ENCODE data around the gene ARHGAP4.
A peak's percentile ranks its signal among the peaks of the same experiment; 100 is the strongest.

The ARHGAP4 gene

DNA sequence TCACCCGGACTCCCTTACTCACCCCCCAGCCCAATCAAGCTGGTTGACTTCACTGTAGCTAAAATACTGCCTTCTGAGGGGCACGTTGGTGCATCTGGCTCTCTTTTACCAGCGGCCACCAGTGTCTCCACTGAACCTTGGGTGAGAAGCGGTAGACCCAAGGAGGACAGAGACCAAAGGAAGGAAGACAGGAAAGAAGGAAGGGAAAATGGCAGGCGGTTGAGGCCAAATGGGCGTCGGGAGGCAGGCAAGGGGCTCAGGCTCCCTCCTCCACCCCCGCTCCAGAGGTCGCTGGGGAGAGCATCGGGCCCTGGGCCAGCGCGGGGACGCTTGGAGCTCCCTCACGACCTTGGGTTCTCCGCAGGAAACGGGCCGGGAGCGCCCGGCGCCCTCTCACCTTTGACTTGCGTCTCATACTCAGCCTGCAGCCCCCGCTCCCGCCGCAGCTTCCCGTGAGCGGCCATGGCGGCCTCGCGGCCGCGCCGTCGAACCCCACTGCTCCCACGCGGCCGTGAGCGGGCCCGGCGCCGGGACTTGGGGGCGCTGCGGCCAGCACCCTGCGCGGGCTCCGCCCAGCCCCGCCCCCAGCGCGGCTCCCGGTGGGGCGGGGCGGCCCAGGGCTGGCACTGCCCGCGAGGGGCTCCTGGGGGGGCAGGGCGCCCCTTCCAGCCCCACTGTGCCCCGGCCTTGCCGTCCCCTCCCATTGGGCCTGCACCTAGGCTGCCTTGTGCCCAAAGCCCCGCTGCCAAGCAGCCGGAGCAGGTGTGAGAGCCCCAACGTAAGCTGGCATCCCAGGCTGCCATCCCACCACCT lies at the start of gene ARHGAP4:
Gene ARHGAP4, minus strand, starts transcription at position 526 of the 813 bp plus-strand sequence. Its CDS starts 62 bp downstream, at position 464.
- DNase-seq (ENCODE audit: low spot score), result no peak

DNA sequence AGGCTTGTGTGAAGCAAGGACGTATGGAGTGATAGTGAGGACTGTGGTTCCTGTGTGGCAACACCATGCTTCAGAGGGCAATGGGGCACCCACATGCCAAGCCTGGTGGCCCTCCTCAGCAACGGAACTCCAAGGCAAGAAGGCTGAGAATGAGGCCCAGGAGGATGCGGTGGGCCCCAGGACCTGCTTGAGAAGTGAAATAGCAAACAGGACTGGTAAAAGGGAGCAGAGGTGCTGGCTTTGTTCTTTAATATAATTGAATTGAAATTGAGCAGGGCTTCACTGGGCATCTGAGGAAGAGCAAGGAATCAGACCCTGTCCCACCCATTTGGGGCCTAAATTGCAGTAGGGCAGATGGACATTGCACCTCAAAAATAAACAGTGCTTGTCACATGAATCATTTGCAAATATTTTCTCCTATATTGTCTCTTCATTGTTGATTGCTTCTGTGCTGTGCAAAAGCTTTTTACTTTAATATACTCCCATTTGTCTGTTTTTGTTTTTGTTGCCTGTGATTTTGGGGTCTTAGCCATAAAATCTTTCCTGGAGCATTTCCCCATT lies 48.7 kb upstream of the ARHGAP4 start:
- DNase-seq (ENCODE audit: low spot score), result no peak

DNA sequence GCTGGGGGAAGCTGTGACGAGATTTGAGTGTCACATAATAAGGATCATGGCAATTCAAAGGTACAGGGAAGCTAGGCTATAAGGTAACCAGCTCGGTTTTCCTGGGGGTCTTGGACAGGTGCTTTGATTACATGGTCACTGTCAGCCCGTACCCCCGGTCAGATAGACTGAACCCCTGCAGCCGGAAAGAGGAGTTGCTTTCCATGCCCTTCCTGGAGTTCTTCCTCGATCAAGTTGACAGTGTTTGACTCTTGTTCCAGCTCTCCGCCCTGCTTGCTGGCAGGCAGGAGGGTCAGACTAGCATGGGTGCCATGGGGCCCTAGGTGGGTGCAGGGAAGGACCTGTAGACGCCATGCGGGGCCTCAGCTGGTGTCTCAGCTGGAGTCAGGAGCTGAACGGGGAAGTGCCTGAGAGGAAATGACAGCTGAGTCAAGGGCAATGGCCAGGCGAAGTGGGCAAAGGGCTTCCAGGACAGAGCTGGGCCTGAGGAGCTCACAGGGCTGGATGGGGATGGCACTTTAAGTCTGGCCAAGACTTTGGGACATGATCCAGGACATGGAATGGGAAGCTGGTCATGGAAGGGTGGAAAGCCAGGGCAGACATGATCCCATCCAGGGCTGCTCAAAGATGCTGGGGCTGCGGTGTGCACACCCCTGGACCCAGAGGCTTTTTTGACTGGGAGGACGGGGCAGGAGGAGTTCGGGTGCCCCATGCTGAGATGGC lies 48.1 kb upstream of the ARHGAP4 start:
- no peak for DNase-seq (ENCODE audit: low spot score)

- no peak for DNase-seq (ENCODE audit: low spot score)
These were observed 47.3 kb upstream of the ARHGAP4 start for GRCh38 chrX:153973127-153974002.

DNA sequence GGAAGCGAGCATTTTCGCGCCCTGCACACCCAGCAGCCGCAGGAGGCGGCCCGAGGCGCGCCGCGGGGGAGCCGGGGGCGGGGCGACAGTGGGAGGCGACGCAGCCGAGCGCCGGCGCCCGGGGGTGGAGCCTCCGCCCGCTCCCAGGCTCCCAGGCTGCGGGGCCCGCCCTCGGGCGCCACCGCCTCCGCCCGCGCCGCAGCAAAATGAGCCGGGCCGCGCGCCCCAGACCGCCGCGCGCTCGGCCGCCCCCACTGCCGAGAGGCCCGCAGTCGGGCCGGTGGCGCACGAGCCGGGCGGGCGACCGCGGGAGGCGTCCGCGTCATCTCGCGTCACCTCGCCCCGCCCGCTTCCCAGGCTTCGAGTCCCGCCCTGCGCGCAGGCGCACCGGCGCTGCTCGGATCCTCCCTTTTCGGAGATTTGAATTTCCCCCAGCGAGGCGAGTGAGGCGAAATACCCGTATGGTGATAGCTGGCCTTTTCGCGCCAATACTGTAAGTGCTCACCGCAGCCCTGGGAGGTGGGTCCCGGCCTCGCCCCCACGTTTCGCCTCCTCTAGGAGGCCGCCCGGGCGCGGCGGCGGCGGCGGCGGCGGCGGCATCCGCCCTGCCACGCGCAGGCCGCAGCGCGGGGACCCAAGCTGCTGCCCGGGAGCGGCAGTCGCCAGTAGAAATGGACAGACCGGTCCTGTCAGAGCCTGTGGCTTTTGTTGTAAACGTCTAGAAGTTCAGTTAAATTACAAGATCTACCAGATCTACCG lies 46.5 kb upstream of the ARHGAP4 start, which contains the start of gene TMEM187:
Gene TMEM187, plus strand, starts transcription at position 387 of the 759 bp plus-strand sequence. CDS start 9,309 bp downstream, outside the sequence.
- DNase-seq (ENCODE audit: low spot score), result peak; percentile 83

DNA sequence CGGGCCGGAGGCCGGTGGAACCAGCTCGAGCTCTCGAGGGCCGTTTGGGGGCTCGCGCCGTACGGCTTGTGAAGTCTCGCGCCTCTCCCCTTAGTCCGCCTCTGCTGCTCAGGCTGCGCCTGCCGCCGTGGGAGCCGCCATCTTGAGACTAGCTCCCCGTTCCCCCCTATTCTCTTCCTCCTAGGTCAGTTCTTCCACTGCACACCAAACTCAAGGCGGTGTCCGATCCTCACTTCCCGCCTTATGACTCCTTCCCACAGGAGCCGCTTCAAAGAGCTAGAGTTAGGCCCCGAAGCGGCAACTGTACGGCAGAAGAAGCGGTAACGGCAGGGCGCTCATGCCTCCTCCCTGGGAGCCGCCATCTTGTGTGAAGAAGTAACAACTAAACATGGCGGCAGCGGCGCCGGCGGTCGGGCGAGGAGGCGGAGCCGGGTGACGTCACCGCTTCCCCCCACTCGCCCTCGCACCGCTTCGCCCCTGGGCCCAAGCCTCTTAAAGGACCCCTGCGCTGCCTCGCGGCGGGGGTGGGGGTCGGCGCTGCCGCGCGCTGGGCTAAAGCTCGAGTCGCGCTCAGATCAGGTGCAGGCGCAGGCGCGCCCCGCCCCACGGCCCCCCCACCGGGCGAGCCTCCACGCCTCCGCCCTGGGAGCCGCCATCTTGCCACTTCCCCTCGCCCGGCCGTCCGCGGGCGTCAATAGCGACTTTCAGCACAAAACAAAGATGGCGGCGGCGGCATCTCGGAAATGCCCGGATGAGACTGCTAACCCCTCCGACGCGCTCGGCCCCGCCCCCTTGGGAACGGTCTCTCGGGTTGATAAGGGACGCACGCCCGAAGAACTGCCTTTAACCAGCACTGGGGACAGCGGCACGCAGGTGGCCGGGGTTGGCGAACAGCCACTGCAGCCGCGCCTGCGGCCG lies 45.6 kb upstream of the ARHGAP4 start, which contains the start of gene HCFC1:
Gene HCFC1, minus strand, starts transcription at position 369 of the 918 bp plus-strand sequence. CDS start 978 bp downstream, outside the sequence.
- peak; percentile 88 for DNase-seq (ENCODE audit: low spot score)

GRCh38 chrX:153971124-153971449 lies 45.0 kb upstream of the ARHGAP4 start:
- peak; percentile 73 for DNase-seq (ENCODE audit: low spot score)

DNA sequence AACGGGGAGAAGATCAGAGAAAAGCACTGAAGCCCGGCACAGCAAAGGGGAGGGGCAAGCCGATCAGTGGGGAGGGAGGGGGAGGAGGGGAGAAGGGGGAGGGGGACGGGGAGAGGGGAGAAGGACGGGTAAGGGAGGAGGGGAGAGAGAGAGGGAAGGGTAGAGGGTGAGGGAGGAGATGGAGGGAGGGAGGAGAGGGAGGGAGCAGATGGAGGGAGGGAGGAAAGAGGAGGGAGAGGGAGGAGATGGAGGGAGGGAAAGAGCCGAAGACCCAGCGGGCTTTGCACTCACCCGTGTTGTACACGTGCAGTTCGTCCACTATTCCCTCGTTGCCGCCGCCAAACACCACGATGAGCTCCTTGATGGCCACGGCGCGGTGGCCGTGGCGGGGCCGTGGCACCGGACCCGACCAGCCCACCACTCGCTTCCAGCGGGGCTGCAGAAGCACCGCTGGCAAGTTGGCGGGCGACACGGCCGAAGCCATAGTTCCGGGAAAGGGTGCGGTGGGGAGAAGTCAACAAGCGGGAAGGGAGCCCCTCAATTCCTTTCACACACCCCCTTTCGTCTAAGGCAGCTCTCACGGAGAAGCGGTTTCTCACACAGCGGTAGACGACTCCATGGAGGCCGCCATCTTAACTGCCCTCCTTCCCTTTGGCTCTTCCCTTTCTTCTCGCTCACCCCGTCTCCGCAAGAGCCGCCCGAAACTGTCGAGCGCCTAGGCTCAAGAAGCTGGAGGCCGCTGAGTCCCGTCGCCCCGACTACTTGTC lies 44.5 kb upstream of the ARHGAP4 start:
- DNase-seq (ENCODE audit: low spot score), result no peak

- DNase-seq (ENCODE audit: low spot score), result no peak
These were observed 43.9 kb upstream of the ARHGAP4 start for GRCh38 chrX:153969904-153970356.

DNA sequence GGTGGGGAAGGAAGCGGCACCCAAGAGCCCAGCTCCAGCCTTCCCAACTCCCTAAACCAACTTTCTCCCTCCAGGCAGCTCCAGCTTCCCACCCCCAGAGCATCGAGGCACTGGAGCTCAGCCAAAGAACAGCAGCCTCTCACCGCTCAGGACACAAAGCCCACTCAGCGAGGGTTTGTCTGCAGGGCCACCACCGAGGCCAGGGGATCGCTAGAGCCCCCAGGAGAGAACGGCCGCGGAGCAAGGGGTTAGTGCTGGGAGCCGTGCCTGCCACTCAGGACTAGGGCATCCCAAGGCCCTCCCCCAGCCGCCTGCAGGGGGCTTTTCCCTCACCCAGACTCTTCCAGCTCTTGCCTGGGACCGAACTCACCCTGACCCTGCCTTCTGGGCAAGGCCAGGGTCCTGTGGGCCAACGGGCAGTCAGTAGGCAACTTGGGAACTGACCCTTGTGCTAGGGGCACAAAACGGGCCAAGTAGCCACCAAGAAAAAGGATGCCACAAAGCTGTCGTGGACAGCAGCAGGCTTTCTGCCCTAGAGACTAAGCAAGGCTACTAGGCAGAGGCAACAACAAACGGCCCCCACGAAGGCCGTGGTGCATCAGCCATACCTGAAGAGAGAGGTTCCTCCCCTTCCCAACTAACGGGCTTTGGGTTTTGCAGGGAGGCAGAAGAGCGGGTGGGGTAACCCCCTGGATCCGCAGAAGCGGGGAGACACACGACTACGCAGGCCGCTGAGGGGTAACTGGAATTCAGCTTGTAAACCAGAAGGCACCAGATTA lies 43.2 kb upstream of the ARHGAP4 start:
- no peak for DNase-seq (ENCODE audit: low spot score)

DNA sequence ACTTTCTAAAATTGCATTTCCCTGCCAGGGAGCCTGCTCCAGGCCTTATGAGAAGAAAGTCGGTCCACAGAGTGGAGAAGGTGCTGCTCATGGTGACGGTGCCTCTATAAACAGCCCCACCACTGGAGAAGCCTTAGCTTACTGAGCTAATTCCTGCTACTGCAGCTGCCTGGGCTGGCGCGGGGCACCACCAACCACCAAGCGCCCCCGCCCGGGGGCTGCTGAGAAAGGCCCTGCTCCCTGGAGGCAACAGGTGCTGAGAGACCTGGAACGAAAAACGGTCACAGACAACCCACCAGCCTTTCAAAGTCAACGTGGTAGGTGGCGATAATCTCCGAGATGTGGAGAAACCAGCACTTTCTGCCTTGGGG lies 42.7 kb upstream of the ARHGAP4 start:
- DNase-seq (ENCODE audit: low spot score), result no peak

DNA sequence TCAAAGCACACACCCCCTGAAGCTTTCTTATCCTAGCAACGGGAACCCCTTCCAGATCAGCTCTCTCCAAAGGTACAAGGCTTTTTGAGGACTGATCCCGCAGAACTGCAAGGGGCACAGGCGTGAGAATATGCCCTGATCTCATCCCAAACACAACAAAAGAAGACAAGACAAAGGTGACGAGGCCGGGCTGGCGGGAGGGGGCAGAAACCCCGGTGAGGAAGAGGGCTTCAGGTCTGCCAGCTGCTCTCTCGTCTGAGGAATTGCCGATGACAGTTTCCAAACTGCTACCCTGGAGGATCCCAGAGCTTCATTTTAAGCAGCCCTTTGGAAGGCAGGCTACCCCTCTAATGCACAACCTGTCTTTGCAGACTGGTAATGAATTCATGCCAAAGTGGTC lies 42.2 kb upstream of the ARHGAP4 start:
- no peak for DNase-seq (ENCODE audit: low spot score)

- DNase-seq (ENCODE audit: low spot score), result no peak
These were observed 41.6 kb upstream of the ARHGAP4 start for GRCh38 chrX:153967536-153968224.

GRCh38 chrX:153966841-153967535 lies 40.9 kb upstream of the ARHGAP4 start:
- DNase-seq (ENCODE audit: low spot score), result no peak

DNA sequence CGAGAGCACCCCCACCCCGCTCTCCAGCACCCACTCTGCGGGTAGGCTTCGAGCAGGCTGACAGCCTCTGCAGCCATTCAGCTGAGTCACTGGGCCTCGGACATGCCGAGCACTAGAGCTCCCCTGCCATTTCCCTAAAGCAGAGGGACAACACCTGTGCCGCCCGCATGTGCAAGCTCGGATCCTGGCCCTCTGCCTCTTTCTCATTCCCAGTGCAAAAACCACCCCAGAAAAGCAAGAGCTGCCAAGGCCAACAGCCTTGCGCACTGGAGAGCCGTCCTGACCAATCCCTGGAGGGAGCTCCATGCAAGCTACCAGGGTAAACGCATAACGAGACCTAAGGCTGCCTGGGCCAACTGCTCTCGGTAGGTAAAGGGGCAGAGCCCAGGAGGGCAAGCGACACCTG lies 40.2 kb upstream of the ARHGAP4 start:
- no peak for DNase-seq (ENCODE audit: low spot score)

- DNase-seq (ENCODE audit: low spot score), result no peak
These were observed 39.3 kb upstream of the ARHGAP4 start for GRCh38 chrX:153965406-153965805.

DNA sequence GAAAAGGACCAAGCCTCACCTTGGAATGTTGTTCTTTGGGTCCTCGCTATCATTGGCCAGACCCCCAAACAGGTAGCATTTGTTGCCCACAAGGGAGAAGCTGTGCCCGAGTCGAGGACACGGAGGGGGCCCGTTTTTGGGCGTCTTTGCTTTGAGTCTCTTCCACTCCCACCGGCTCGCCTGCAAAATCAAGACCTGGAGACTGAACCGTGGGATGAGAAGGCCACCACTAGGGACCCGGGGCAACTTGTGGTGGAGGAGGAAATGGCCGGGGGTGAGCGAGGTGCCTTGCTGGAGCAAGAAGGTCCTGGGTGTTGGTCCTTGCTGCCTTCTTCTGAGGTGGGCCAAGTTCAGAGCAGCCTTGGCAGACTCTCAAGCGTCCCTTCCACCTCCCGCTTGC lies 38.0 kb upstream of the ARHGAP4 start:
- no peak for DNase-seq (ENCODE audit: low spot score)

All from LoVo (cell line).